Endodermal cell (in vitro differentiated cells): Measurements from ENCODE around the gene LRRC27. TPM values are rescaled to one million over a fixed set of nuclear protein-coding genes. Genes with fewer than 3 reads are reported as not detected.
"Not testable (repeated sequence)": the region's sequence is repeated elsewhere in the genome, so short reads cannot be mapped to it uniquely, and the experiment has no call there.

ENCODE experiments used
- DNase-seq: peaks from one replicate; pipeline ENCODE4 v3.0.0-alpha.2; 2017
- H3K27ac ChIP-seq: 2 replicates; pipeline ENCODE4 v1.5.1; 2013; ENCODE audit warnings: mild to moderate bottlenecking, low read depth, low read length, moderate library complexity
- H3K27me3 ChIP-seq: 2 replicates; pipeline ENCODE4 v1.6.1; 2013; ENCODE audit warnings: mild to moderate bottlenecking, low read length, moderate library complexity; ENCODE audit not compliant: insufficient read depth, control insufficient read depth, poor library complexity, severe bottlenecking
- H3K36me3 ChIP-seq: 2 replicates; pipeline ENCODE4 v1.7.0; 2013; ENCODE audit warnings: mild to moderate bottlenecking, low read length, moderate library complexity; ENCODE audit not compliant: control insufficient read depth, insufficient read depth
- H3K4me1 ChIP-seq: one replicate; pipeline ENCODE4 v1.7.0; 2013; ENCODE audit warnings: low read length; ENCODE audit not compliant: control insufficient read depth, insufficient read depth
- H3K4me3 ChIP-seq: 2 replicates; pipeline ENCODE4 v1.5.1; 2013; ENCODE audit warnings: mild to moderate bottlenecking, low read length, moderate library complexity
- H3K9ac ChIP-seq: 2 replicates; pipeline ENCODE4 v1.6.1; 2013; ENCODE audit warnings: mild to moderate bottlenecking, low read length, moderate library complexity; ENCODE audit not compliant: poor library complexity, severe bottlenecking; ENCODE audit errors: extremely low read depth
- H3K9me3 ChIP-seq: 2 replicates; pipeline ENCODE4 v1.6.1; 2013; ENCODE audit warnings: mild to moderate bottlenecking, low read length, moderate library complexity; ENCODE audit not compliant: control insufficient read depth
- H3K27ac Mint-ChIP-seq: 2 replicates; pipeline ENCODE4 v1.8.0; 2020; ENCODE audit warnings: mixed read lengths
- H3K27me3 Mint-ChIP-seq: 2 replicates; pipeline ENCODE4 v1.8.0; 2021; ENCODE audit warnings: mild to moderate bottlenecking, mixed read lengths; ENCODE audit not compliant: insufficient read depth
- H3K36me3 Mint-ChIP-seq: 2 replicates; pipeline ENCODE4 v1.8.0; 2020; ENCODE audit warnings: low read depth, mixed read lengths
- H3K4me1 Mint-ChIP-seq: 2 replicates; pipeline ENCODE4 v1.8.0; 2020; ENCODE audit warnings: mixed read lengths
- H3K4me3 Mint-ChIP-seq: 2 replicates; pipeline ENCODE4 v1.8.0; 2020; ENCODE audit warnings: mild to moderate bottlenecking, moderate library complexity, mixed read lengths
- H3K9me3 Mint-ChIP-seq: 2 replicates; pipeline ENCODE4 v1.8.0; 2020; ENCODE audit warnings: mild to moderate bottlenecking, mixed read lengths
- CTCF ChIP-seq: fragments of 200-600 bp; sonication (generic); conservative IDR thresholded peaks from 2 replicates; pipeline ENCODE4 v1.5.0; 2021; ENCODE audit warnings: antibody characterized with exemption, mild to moderate bottlenecking
- WGBS, 2 experiments: methylation state at CpG; one replicate each; pipeline versions ENCODE4 v1.1.5 to v1.1.7; 2013; ENCODE audit warnings: missing lambda C conversion rate in 2 of 2, mixed read lengths in 1 of 2; ENCODE audit not compliant: insufficient coverage in 1 of 2, insufficient read length in 1 of 2; 5-methylcytosine and 5-hydroxymethylcytosine counted together
- total RNA-seq, 2 donors: library from RNA; stranded (reverse); fragmentation: NEBNext Ultra II Directional in 1 of 2; extraction: Animal tissue kit (Norgen Biotek cat#: 25700) in 1 of 2; gene quantifications; 2 replicates in 1 of 2; 3 replicates in 1 of 2; pipeline ENCODE4 v1.2.1, GENCODE V29; 2021

LRRC27 gene
- total RNA-seq, 2 donors from 2014 or later: 10.3 to 14.6 TPM

GRCh38 chr10:132336919-132337407, 5.0 kb downstream of the LRRC27 start:
- Histone ChIP-seq H3K9me3 (no peaks in the 10 kb centered on the region), H3K4me1 (no peaks in the 10 kb centered on the region), H3K36me3 (peaks cover 4% of the 10 kb centered on the region), H3K9ac (no peak overlapping the region), H3K27ac (peak overlapping the region; percentile 81), H3K27me3 (no peaks in the 10 kb centered on the region), H3K4me3 (no peak overlapping the region)
- Mint-ChIP-seq H3K9me3 (no peaks in the 10 kb centered on the region), H3K27ac (no peak overlapping the region), H3K4me1 (peaks cover 6% of the 10 kb centered on the region), H3K36me3 (peaks cover 13% of the 10 kb centered on the region), H3K27me3 (no peaks in the 10 kb centered on the region), H3K4me3 (no peak overlapping the region)
- WGBS, 2 experiments: 72 to 91% methylated on average over 11 to 19 of the region's 19 CpGs
- DNase-seq: no peak
- no peak for TF ChIP-seq CTCF

- not testable (repeated sequence) for H3K9ac ChIP-seq, H3K4me3 Mint-ChIP-seq, H3K9me3 Mint-ChIP-seq, H3K9me3 ChIP-seq, H3K27ac Mint-ChIP-seq, H3K36me3 ChIP-seq, H3K4me1 Mint-ChIP-seq, H3K27me3 Mint-ChIP-seq, H3K4me1 ChIP-seq, H3K27ac ChIP-seq, H3K27me3 ChIP-seq, H3K4me3 ChIP-seq, DNase-seq
- WGBS, 2 experiments: 98 to 99% methylated on average over 7 of the region's 7 CpGs
- H3K36me3 Mint-ChIP-seq: peaks cover 18% of the 10 kb centered on the region
Measured at GRCh38 chr10:132337854-132338253, 5.9 kb downstream of the LRRC27 start.

GRCh38 chr10:132338876-132339275, 6.9 kb downstream of the LRRC27 start:
- H3K9me3 Mint-ChIP-seq: peaks cover 3% of the 10 kb centered on the region
- H3K27me3 Mint-ChIP-seq: no peaks in the 10 kb centered on the region
- TF ChIP-seq CTCF: no peak
- Histone ChIP-seq H3K4me3 (no peak overlapping the region), H3K4me1 (no peaks in the 10 kb centered on the region), H3K27ac (no peak overlapping the region), H3K27me3 (no peaks in the 10 kb centered on the region), H3K9ac (no peak overlapping the region), H3K9me3 (peaks cover 4% of the 10 kb centered on the region), H3K36me3 (peaks cover 6% of the 10 kb centered on the region)
- peaks cover 20% of the 10 kb centered on the region for H3K36me3 Mint-ChIP-seq
- no peaks in the 10 kb centered on the region for H3K4me1 Mint-ChIP-seq
- no peak overlapping the region for H3K4me3 Mint-ChIP-seq
- WGBS, 2 experiments: 94 to 97% methylated on average over 7 to 10 of the region's 10 CpGs
- no peak overlapping the region for H3K27ac Mint-ChIP-seq
- no peak for DNase-seq

DNA sequence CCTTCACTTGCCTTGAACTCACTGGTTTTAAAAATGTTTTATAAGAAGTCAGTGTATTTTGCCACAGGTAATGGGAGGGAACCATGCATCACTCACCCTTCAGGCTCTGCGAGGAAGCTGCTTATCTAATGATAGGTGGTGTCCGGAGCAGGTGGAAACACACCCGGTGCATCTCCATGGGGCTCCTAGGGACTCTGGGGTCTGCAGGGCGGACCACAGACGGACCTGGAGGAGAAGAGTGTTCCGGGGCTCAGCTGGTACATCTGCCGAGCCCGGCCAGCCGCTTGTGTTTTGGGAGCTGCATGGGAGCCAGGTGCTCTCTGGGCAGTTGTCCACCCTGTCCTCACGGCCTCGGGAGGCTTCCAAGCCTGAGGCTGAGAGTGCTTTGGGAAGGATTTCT, 7.3 kb downstream of the LRRC27 start:
- Mint-ChIP-seq H3K27me3 (no peaks in the 10 kb centered on the region), H3K36me3 (peaks cover 22% of the 10 kb centered on the region), H3K4me3 (no peak overlapping the region), H3K4me1 (no peaks in the 10 kb centered on the region), H3K27ac (no peak overlapping the region), H3K9me3 (peaks cover 3% of the 10 kb centered on the region)
- H3K27ac ChIP-seq: no peak overlapping the region
- DNase-seq: no peak
- no peaks in the 10 kb centered on the region for H3K27me3 ChIP-seq
- WGBS, 2 experiments: 96 to 98% methylated on average over 11 of the region's 11 CpGs
- H3K4me1 ChIP-seq: no peaks in the 10 kb centered on the region
- TF ChIP-seq CTCF: no peak
- H3K9me3 ChIP-seq: peaks cover 4% of the 10 kb centered on the region
- H3K9ac ChIP-seq: no peak overlapping the region
- no peak overlapping the region for H3K4me3 ChIP-seq
- peaks cover 4% of the 10 kb centered on the region for H3K36me3 ChIP-seq
